GM12892 (cell line): ENCODE data around the gene AKAP8L.
"Not testable (repeated sequence)": the region's sequence is repeated elsewhere in the genome, so short reads cannot be mapped to it uniquely, and the experiment has no call there.

Experiments used
- POLR2A ChIP-seq: IDR thresholded peaks from 2 replicates; pipeline ENCODE4 v1.6.1; 2011; ENCODE audit warnings: low read depth, low read length, control low read depth
- TAF1 ChIP-seq: IDR thresholded peaks from 2 replicates; pipeline ENCODE4 v1.6.1; 2011; ENCODE audit warnings: low read depth, mild to moderate bottlenecking, control low read depth, low read length, borderline replicate concordance

DNA sequence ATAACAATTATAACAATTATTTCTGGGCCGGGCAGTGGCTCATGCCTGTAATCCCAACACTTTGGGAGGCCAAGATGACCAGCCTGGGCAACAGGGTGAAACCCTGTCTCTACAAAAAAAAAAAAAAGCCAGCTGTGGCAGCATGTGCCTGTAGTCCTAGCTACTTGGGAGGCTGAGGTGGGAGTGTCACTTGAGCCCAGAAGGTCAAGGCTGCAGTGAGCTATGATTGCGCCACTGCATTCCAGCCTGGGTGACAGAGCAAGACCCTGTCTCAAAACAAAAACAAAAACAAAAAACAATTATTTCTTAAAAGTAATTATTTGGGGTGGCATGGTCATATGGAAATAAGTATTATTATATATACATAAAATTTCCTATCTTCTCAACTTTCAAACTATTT is 7.4 kb downstream of the AKAP8L start:
- not testable (repeated sequence) for TF ChIP-seq POLR2A, TAF1
